HAP-1 (cell line): ENCODE results near the gene KIAA0930.

Experiments used
- DNase-seq, 2 experiments: peaks; one replicate each; pipeline ENCODE4 v3.0.0-alpha.2; 2016 to 2020; ENCODE audit warnings: low spot score in 2 of 2
- H3K27me3 ChIP-seq: fragments of 250-450 bp; sonication (Bioruptor Pico); 2 replicates; pipeline ENCODE4 v1.5.1; 2020; ENCODE audit warnings: low read depth, mild to moderate bottlenecking, moderate library complexity
- H3K36me3 ChIP-seq: fragments of 250-450 bp; sonication (Bioruptor Pico); replicated peaks from 2 replicates; pipeline ENCODE4 v1.5.1; 2020; ENCODE audit warnings: mild to moderate bottlenecking
- H3K4me1 ChIP-seq: fragments of 250-450 bp; sonication (Bioruptor Pico); 2 replicates; pipeline ENCODE4 v1.5.1; 2020; ENCODE audit warnings: mild to moderate bottlenecking
- H3K4me3 ChIP-seq: fragments of 250-450 bp; sonication (Bioruptor Pico); 2 replicates; pipeline ENCODE4 v1.5.1; 2020; ENCODE audit warnings: mild to moderate bottlenecking, moderate library complexity
- H3K9me3 ChIP-seq: fragments of 250-450 bp; sonication (Bioruptor Pico); 2 replicates; pipeline ENCODE4 v1.5.1; 2020; ENCODE audit warnings: mild to moderate bottlenecking, moderate library complexity
- in situ Hi-C: fragments of 300-500 bp; cut with MboI; formaldehyde crosslinking; loops from 3 replicates; pipeline ENCODE4 v1.14.3; 2020; ENCODE audit warnings: low sequenced_read_pairs, inconsistent platforms, mixed read lengths

The KIAA0930 gene

DNA sequence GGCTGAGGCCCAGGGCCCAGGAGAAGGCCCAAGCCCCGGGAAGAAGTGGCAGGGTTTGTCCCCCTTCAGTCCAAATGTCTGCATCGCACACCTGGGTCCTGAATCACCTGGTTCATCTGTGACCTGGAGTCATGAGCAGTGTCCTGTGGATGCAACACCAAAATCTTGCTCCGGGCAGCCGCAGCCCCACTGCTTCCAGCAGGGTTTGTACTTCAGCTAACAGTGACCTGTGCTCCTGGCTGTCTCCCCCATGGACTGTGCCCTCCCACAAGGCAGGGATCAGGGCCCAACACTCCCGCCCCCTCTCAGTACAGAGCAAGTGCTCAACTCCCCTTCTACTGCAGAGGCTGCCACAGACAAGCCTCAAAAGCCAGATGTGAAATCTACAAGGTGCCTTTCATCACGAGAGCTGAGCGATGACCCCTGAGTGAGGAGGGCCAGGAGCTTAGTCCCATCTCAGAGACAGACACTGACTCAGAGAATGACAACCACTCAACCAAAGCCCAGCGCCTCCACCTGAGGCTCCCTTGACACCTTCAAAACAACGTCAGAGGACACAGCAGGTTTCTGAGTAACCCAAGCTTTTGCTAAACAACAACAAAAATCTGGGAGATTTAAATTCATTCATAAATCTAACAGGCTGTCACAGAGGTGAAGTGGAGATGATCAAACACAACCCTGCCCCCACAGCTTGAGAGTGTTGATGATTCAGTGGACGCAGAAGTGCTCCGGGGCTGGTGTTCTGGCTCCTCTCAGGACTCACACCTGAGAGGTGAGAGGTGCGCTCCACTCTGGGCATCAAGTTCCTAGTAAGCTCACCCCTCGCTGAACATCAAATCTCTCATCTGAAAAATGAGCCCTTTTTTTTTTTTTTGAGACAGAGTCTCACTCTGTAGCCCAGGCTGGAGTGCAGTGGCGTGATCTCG is 3.4 kb downstream of the KIAA0930 start:
- Histone ChIP-seq H3K4me3 (no peak overlapping the region), H3K9me3 (no peaks in the 10 kb centered on the region), H3K36me3 (peaks cover 4% of the 10 kb centered on the region; the same call in 1 of the 2 replicates), H3K4me1 (peaks cover 11% of the 10 kb centered on the region; the same call in 1 of the 2 replicates), H3K27me3 (no peaks in the 10 kb centered on the region)
- no peak for DNase-seq
- in situ Hi-C loops = no loop called here

DNA sequence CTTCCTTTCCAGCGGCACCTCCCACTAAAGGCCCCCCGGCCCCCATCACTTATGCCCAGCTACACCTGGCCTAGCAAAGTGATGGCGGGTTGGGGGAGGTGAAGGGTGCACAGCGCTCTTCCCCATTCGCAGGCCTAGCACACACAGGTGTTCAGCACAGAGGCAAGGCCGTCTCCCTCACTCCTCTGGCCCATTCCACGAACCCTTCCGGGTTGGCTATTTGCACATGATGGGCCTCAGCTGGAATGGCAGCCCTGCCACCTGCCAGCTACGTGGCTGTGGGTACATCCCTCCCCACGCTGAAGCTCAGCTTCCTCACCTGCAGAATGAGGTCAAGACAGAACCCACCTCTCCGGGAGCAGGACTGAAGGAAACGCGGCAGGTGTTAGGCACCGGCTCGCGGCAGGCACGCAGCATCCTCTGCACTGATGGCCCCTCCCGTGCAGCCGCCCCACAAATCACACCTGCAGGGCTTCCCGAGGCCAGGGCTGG is 4.8 kb downstream of the KIAA0930 start:
- DNase-seq = no peak
- Histone ChIP-seq H3K4me3 (no peak overlapping the region), H3K36me3 (peaks cover 4% of the 10 kb centered on the region; the same call in 1 of the 2 replicates), H3K4me1 (peaks cover 8% of the 10 kb centered on the region; the same call in 1 of the 2 replicates), H3K9me3 (no peaks in the 10 kb centered on the region), H3K27me3 (no peaks in the 10 kb centered on the region)
- in situ Hi-C loops = no loop called here

- Histone ChIP-seq H3K4me1 (peaks cover 8% of the 10 kb centered on the region; the same call in 1 of the 2 replicates), H3K36me3 (peaks cover 4% of the 10 kb centered on the region; the same call in 1 of the 2 replicates), H3K4me3 (no peak overlapping the region), H3K9me3 (no peaks in the 10 kb centered on the region), H3K27me3 (no peaks in the 10 kb centered on the region)
- no peak for DNase-seq
- in situ Hi-C loops = no loop called here
These were observed 5.5 kb downstream of the KIAA0930 start for GRCh38 chr22:45235101-45235777.

- Histone ChIP-seq H3K4me1 (peaks cover under 1% of the 10 kb centered on the region; the same call in 1 of the 2 replicates), H3K4me3 (no peak overlapping the region), H3K27me3 (no peaks in the 10 kb centered on the region), H3K9me3 (no peaks in the 10 kb centered on the region), H3K36me3 (peaks cover under 1% of the 10 kb centered on the region; the same call in 1 of the 2 replicates)
- in situ Hi-C loops = no loop called here
- DNase-seq = no peak
These were observed 6.9 kb downstream of the KIAA0930 start for GRCh38 chr22:45233827-45234226.

DNA sequence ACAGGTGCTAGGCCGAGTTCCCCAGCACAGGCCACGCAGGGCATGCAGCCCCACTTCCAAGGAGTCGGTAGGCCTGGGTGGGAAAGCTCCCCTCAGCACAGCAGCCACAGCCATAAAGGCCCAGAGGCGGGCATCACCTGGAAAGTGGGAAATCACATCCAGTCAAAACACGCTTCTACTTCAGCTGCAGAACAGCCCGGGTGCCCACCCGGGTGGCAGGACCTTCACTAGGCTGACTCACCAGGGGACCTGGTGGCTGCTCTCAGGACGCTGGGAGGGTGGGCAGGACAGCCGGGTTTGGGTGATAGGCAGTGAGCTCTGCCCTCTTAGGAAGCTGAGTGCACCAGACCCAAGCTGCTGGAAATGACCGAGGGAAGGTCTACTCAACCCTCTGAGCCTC is 7.3 kb downstream of the KIAA0930 start:
- H3K4me1 ChIP-seq = no peaks in the 10 kb centered on the region

DNA sequence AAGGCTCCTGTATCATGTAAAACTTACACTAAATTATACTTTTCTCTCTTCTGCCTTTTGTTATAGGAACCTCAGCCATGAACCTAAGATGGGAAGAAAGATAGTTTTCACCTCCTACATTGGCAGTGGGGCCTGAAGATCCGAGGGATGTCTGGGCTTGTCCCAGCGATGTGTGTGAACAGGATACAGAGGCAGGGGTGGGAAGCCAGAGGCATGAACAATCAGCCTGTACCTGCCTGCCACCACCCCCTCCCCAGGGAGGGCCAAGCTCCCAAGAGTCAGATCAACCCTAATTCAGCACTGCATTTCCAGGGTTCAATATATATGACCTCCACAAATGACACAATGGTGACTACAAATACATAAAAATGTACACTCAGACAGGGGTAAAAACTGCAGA is 9.4 kb downstream of the KIAA0930 start:
- in situ Hi-C loops = no loop called here
- Histone ChIP-seq H3K9me3 (no peaks in the 10 kb centered on the region), H3K4me3 (no peak overlapping the region), H3K27me3 (no peaks in the 10 kb centered on the region), H3K36me3 (no peaks in the 10 kb centered on the region), H3K4me1 (no peaks in the 10 kb centered on the region)
- no peak for DNase-seq

More for the DNA sequence above, 7.3 kb downstream of the KIAA0930 start:
- in situ Hi-C loops = no loop called here
- no peak for DNase-seq
- no peaks in the 10 kb centered on the region for H3K9me3 ChIP-seq
- no peak overlapping the region for H3K4me3 ChIP-seq
- no peaks in the 10 kb centered on the region for H3K36me3 ChIP-seq
- H3K27me3 ChIP-seq = no peaks in the 10 kb centered on the region

DNA sequence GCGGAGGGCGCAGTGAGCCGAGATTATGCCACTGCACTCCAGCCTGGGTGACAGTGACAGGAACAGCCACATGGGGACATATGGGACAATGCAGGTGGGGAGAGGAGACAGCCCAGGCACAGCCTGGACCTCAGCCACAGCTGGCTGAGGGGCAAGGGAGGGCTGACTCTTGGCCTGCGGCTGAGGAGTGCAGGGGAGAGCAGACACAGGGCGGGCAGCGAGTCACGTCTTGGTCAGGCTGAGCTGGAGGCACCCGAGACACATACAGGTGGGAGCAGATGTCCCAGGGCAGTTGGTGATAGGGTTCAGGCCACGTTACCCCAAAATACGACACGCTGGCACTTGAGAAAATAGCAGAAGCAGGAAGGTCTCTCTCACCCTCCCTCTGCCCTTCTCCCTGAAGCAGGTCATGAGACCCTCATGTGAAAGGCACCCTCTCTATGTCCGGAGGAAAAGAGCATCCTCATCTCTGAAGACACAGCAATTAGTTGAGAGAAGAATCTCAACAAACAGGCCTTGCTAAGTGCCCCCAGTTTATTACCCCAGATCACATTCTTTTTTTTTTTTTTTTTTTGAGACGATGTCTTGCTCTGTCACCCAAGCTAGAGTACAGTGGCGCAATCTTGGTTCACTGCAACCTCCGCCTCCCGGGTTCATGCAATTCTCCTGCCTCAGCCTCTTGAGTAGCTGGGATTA is 10.5 kb downstream of the KIAA0930 start:
- Histone ChIP-seq H3K27me3 (no peaks in the 10 kb centered on the region), H3K36me3 (no peaks in the 10 kb centered on the region), H3K4me3 (no peak overlapping the region), H3K4me1 (no peaks in the 10 kb centered on the region), H3K9me3 (no peaks in the 10 kb centered on the region)
- in situ Hi-C loops = no loop called here
- DNase-seq = no peak

- H3K4me3 ChIP-seq = no peak overlapping the region
- in situ Hi-C loops = no loop called here
- no peaks in the 10 kb centered on the region for H3K36me3 ChIP-seq
- no peak for DNase-seq
- H3K9me3 ChIP-seq = no peaks in the 10 kb centered on the region
- H3K27me3 ChIP-seq = no peaks in the 10 kb centered on the region
- H3K4me1 ChIP-seq = no peaks in the 10 kb centered on the region
These were observed 11.5 kb downstream of the KIAA0930 start for GRCh38 chr22:45229181-45229580.

GRCh38 chr22:45228401-45228754 is 12.3 kb downstream of the KIAA0930 start:
- Histone ChIP-seq H3K36me3 (no peaks in the 10 kb centered on the region), H3K4me3 (no peak overlapping the region), H3K4me1 (no peaks in the 10 kb centered on the region), H3K9me3 (no peaks in the 10 kb centered on the region), H3K27me3 (no peaks in the 10 kb centered on the region)
- in situ Hi-C loops = no loop called here
- DNase-seq = no peak

- in situ Hi-C loops = no loop called here
- H3K36me3 ChIP-seq = no peaks in the 10 kb centered on the region
- no peaks in the 10 kb centered on the region for H3K4me1 ChIP-seq
These were observed 12.9 kb downstream of the KIAA0930 start for GRCh38 chr22:45227645-45228400.

GRCh38 chr22:45226503-45227186 is 14.0 kb downstream of the KIAA0930 start:
- Histone ChIP-seq H3K4me3 (no peak overlapping the region), H3K36me3 (no peaks in the 10 kb centered on the region), H3K9me3 (no peaks in the 10 kb centered on the region), H3K27me3 (no peaks in the 10 kb centered on the region), H3K4me1 (no peaks in the 10 kb centered on the region)
- in situ Hi-C loops = no loop called here
- no peak for DNase-seq

More at GRCh38 chr22:45227645-45228400, 12.9 kb downstream of the KIAA0930 start:
- Histone ChIP-seq H3K4me3 (no peak overlapping the region), H3K27me3 (no peaks in the 10 kb centered on the region), H3K9me3 (no peaks in the 10 kb centered on the region)
- DNase-seq = no peak

DNA sequence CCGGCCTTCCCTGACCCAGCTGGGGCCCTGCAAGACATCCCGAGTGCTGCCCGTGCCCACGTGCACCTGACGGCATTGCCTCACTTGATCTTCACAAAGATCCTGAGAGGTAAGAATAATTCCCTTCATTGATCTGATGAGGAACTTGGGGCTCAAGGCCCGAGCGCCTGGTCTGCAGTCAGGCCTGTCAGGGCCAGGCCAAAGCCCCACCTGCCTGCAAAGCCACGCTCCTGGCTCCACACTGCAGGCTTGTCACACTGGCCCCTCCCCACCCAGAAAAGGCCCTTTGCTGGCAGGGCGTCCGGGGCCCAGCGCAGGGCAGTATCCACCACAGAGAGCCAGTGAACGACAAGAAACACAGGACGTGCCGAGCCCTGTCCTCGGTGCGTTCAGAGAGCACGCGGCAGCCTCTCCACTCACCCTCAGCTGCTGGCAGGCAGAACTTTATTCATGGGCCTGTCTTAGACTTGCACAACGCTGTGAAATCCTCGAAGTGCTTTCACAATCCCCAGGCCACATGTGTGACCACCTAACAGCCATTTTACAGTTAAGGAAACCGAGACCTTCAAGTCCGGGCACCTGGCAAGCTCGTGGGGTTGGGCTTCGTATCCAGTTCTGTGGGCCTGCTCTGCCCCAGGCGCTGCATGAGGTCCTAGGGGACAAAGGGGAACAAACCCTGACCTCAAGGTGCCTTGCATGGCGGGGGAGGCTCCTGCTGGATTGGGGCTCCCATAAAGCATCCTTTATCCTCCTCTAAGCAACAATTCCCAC is 14.8 kb downstream of the KIAA0930 start:
- in situ Hi-C loops = no loop called here
- Histone ChIP-seq H3K27me3 (no peaks in the 10 kb centered on the region), H3K4me1 (no peaks in the 10 kb centered on the region), H3K4me3 (no peak overlapping the region), H3K9me3 (no peaks in the 10 kb centered on the region), H3K36me3 (no peaks in the 10 kb centered on the region)
- DNase-seq = no peak
